Brain microvascular endothelial cell (primary cell): Measurements from ENCODE around the gene KRTAP10-4.

Source experiments
- DNase-seq: peaks from one replicate; pipeline ENCODE4 v3.0.0-alpha.2; 2020
- H3K27ac ChIP-seq: fragments of 250-450 bp; sonication (Bioruptor Pico); 2 replicates; pipeline ENCODE4 v1.5.1; 2020; ENCODE audit warnings: mild to moderate bottlenecking, moderate library complexity
- H3K27me3 ChIP-seq: fragments of 250-450 bp; sonication (Bioruptor Pico); replicated peaks from 2 replicates; pipeline ENCODE4 v1.5.1; 2020; ENCODE audit warnings: mild to moderate bottlenecking
- H3K36me3 ChIP-seq: fragments of 250-450 bp; sonication (Bioruptor Pico); replicated peaks from 2 replicates; pipeline ENCODE4 v1.5.1; 2020; ENCODE audit warnings: mild to moderate bottlenecking
- H3K4me3 ChIP-seq: 2 replicates; pipeline ENCODE4 v1.5.1; 2011; ENCODE audit warnings: low read depth, mild to moderate bottlenecking, control low read depth, low read length, moderate library complexity
- in situ Hi-C: cut with HindIII; loops from 2 replicates; pipeline ENCODE4 v1.10.0; 2017; ENCODE audit warnings: low sequenced_read_pairs, low pct_ligation_motif_present
- TF ChIP-seq, protein P1 (sequence below): IDR thresholded peaks from 2 replicates; pipeline ENCODE4 v1.5.1; 2011; ENCODE audit warnings: low read depth, mild to moderate bottlenecking, moderate library complexity, low read length, control low read depth, inconsistent platforms; ENCODE audit errors: missing control alignments

The KRTAP10-4 gene

DNA sequence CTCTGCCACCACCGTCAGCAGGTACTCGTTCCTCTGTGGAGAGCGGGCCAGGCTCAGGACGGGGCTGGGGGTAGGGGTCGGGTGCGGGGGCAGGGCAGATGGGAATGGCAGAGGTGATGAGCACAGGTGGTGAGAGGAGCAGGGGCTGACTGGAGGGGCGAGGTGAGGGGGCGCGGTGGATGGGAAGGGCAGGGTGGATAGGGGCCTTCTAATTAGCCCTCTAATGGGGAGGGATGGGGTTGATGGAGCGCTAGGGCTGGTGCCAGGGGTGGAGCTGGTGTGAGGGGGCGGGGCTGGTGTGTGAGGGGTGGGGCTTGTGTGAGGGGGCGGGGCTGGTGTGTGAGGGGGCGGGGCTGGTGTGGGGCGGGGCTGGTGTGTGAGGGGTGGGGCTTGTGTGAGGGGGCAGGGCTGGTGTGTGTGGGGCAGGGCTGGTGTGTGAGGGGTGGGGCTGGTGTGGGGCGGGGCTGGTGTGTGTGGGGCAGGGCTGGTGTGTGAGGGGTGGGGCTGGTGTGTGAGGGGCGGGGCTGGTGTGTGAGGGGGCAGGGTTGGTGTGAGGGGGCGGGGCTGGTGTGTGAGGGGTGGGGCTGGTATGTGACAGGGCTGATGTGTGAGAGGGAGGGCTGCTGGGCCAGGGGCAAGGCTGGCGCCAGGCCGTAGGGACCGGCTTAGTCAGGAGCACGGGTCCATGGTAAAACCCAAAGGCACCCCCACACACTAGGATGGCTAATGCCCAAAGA lies 39.5 kb upstream of the KRTAP10-4 start:
- TF ChIP-seq, protein P1, sequence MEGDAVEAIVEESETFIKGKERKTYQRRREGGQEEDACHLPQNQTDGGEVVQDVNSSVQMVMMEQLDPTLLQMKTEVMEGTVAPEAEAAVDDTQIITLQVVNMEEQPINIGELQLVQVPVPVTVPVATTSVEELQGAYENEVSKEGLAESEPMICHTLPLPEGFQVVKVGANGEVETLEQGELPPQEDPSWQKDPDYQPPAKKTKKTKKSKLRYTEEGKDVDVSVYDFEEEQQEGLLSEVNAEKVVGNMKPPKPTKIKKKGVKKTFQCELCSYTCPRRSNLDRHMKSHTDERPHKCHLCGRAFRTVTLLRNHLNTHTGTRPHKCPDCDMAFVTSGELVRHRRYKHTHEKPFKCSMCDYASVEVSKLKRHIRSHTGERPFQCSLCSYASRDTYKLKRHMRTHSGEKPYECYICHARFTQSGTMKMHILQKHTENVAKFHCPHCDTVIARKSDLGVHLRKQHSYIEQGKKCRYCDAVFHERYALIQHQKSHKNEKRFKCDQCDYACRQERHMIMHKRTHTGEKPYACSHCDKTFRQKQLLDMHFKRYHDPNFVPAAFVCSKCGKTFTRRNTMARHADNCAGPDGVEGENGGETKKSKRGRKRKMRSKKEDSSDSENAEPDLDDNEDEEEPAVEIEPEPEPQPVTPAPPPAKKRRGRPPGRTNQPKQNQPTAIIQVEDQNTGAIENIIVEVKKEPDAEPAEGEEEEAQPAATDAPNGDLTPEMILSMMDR, result no peak
- DNase-seq, result no peak

GRCh38 chr21:44534688-44535087 lies 38.8 kb upstream of the KRTAP10-4 start:
- no peak overlapping the region for H3K4me3 ChIP-seq
- DNase-seq, result no peak
- H3K27ac ChIP-seq, result no peak overlapping the region
- no peaks in the 10 kb centered on the region for H3K36me3 ChIP-seq
- TF ChIP-seq, protein P1, result no peak
- in situ Hi-C loops, result no loop called here
- H3K27me3 ChIP-seq, result no peaks in the 10 kb centered on the region

More for the DNA sequence above, 39.5 kb upstream of the KRTAP10-4 start:
- in situ Hi-C loops, result no loop called here
- Histone ChIP-seq H3K36me3 (no peaks in the 10 kb centered on the region), H3K27me3 (no peaks in the 10 kb centered on the region), H3K4me3 (no peak overlapping the region), H3K27ac (no peak overlapping the region)

GRCh38 chr21:44535963-44536362 lies 37.6 kb upstream of the KRTAP10-4 start:
- in situ Hi-C loops, result no loop called here
- no peak overlapping the region for H3K4me3 ChIP-seq
- no peak overlapping the region for H3K27ac ChIP-seq
- H3K36me3 ChIP-seq, result no peaks in the 10 kb centered on the region
- DNase-seq, result no peak
- TF ChIP-seq, protein P1, result no peak
- no peaks in the 10 kb centered on the region for H3K27me3 ChIP-seq

DNA sequence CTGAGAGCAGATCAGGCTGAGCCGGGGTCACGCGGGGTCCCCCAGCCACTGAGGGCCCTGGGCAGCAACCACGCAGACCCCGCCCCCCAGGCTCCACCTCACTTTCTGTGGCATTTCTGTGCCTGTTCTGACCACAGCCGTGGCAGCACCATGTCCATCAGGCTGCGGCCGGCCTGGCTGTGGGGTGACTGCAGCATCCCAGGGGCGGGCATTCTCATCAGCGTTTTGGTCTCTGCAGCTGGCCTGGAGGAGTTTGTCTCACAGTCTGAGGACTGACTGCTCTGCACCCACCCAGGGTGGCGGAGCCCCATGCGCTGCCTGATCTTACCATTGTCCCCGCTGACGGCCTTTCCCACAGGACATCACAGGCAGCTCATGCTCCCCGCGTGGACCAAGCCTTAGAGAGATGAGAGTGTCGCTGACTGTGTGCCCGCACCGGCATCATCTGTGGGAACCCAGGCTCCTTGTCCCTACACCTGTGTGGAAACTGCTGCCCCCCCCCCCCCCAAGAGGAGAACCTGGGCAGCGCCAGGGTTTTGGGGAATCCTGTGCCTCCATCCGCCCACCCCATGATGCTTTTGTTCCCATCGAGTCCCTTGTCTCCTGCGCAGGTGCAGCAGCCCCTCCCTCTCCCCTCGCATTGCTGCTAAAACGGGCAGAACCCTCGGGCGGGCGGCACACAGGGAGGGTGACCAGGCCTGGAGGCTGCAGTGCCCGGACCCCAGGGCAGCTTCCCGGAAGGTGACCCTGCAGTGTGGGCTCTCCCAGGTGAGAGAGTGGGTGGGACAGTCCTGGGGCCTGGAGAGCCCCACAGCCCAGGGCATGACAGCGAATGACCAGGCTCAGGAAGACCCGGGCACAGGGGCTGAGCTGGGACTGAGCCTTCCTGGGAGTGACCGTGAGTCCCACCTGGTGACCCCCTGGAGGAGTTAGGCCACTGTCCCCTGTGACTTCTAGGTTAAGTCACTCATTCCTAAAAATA lies 35.3 kb upstream of the KRTAP10-4 start:
- Histone ChIP-seq H3K4me3 (no peak overlapping the region), H3K27ac (no peak overlapping the region), H3K36me3 (no peaks in the 10 kb centered on the region), H3K27me3 (no peaks in the 10 kb centered on the region)
- TF ChIP-seq, protein P1, result no peak
- no peak for DNase-seq
- in situ Hi-C loops, result no loop called here

DNA sequence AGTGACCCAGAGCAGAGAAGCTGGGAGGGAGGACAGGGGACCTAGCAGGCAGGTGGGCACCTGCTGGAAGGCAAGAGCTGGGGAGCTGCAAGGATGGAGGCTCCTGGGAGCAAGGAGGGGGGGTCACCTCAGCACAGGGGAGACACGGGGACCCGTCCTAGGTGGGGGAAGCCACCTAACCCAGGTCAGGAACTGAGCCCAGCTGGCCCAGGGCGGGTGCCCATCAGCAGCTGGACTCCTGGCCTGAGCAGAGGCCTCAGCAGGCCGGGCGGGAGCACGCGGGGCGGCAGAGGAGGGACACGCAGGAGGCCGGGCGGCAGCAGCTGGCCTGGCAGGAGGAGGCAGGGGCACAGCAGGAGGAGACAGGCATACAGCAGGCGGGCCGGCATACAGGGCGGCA lies 34.5 kb upstream of the KRTAP10-4 start:
- TF ChIP-seq, protein P1, result no peak
- H3K27ac ChIP-seq, result no peak overlapping the region
- H3K4me3 ChIP-seq, result no peak overlapping the region
- no peaks in the 10 kb centered on the region for H3K36me3 ChIP-seq
- DNase-seq, result no peak
- no peaks in the 10 kb centered on the region for H3K27me3 ChIP-seq
- in situ Hi-C loops, result no loop called here
